Endothelial cell (in vitro differentiated cells): ENCODE measurements around the gene NDST3. TPM values are rescaled to one million over a fixed set of nuclear protein-coding genes. Genes with fewer than 3 reads are reported as not detected.

Experiments used
- DNase-seq: peaks from one replicate; pipeline ENCODE4 v3.0.0; 2021; ENCODE audit warnings: low spot score
- H3K27ac Mint-ChIP-seq: one replicate; pipeline ENCODE4 v1.8.0; 2021; ENCODE audit warnings: mixed read lengths, inconsistent platforms; ENCODE audit not compliant: unreplicated experiment
- H3K27me3 Mint-ChIP-seq: one replicate; pipeline ENCODE4 v1.8.0; 2021; ENCODE audit warnings: mild to moderate bottlenecking, moderate library complexity, mixed read lengths, inconsistent platforms; ENCODE audit not compliant: unreplicated experiment
- H3K36me3 Mint-ChIP-seq: one replicate; pipeline ENCODE4 v1.8.0; 2021; ENCODE audit warnings: mild to moderate bottlenecking, low read depth, mixed read lengths, inconsistent platforms; ENCODE audit not compliant: unreplicated experiment
- H3K4me1 Mint-ChIP-seq: one replicate; pipeline ENCODE4 v1.8.0; 2021; ENCODE audit warnings: mild to moderate bottlenecking, mixed read lengths, inconsistent platforms; ENCODE audit not compliant: unreplicated experiment
- H3K4me3 Mint-ChIP-seq: one replicate; pipeline ENCODE4 v1.8.0; 2021; ENCODE audit warnings: mild to moderate bottlenecking, mixed read lengths, inconsistent platforms; ENCODE audit not compliant: unreplicated experiment
- H3K9me3 Mint-ChIP-seq: one replicate; pipeline ENCODE4 v1.8.0; 2021; ENCODE audit warnings: mixed read lengths, inconsistent platforms; ENCODE audit not compliant: unreplicated experiment
- CTCF ChIP-seq: fragments of 200-600 bp; sonication (generic); IDR thresholded peaks from one replicate; pipeline ENCODE4 v1.5.0; 2021; ENCODE audit warnings: antibody characterized with exemption; ENCODE audit not compliant: unreplicated experiment
- total RNA-seq: library from RNA; stranded (reverse); fragmentation: NEBNext Ultra II Directional; extraction: Animal tissue kit (Norgen Biotek cat#: 25700); gene quantifications from one replicate; pipeline ENCODE4 v1.2.1, GENCODE V29; 2021; ENCODE audit not compliant: unreplicated experiment

Gene NDST3
- total RNA-seq, 1 donor from 2014 or later, result 11.9 TPM

GRCh38 chr4:118307643-118308042 lies 273.4 kb downstream of the NDST3 start:
- Mint-ChIP-seq H3K36me3 (no peaks in the 10 kb centered on the region), H3K9me3 (no peaks in the 10 kb centered on the region), H3K27me3 (no peaks in the 10 kb centered on the region), H3K4me3 (no peak overlapping the region), H3K4me1 (no peaks in the 10 kb centered on the region), H3K27ac (no peak overlapping the region)
- DNase-seq, result no peak
- TF ChIP-seq CTCF, result no peak
